Measurements from ENCODE around the gene MCC.

The MCC gene

GRCh38 chr5:113204525-113205161 is 283.6 kb downstream of the MCC start:
- DNase-seq (ENCODE audit: low read depth in 1 of 2, low spot score in 1 of 2), result no peak

- no peak for DNase-seq (ENCODE audit: low read depth in 1 of 2, low spot score in 1 of 2)
These were observed 284.3 kb downstream of the MCC start for GRCh38 chr5:113203916-113204315.

- DNase-seq (ENCODE audit: low read depth in 1 of 2, low spot score in 1 of 2), result no peak
These were observed 285.2 kb downstream of the MCC start for GRCh38 chr5:113202746-113203716.

- DNase-seq (ENCODE audit: low read depth in 1 of 2, low spot score in 1 of 2), result no peak
These were observed 286.0 kb downstream of the MCC start for GRCh38 chr5:113202287-113202686.

- no peak for DNase-seq (ENCODE audit: low read depth in 1 of 2, low spot score in 1 of 2)
These were observed 286.5 kb downstream of the MCC start for GRCh38 chr5:113201715-113202114.

- DNase-seq (ENCODE audit: low read depth in 1 of 2, low spot score in 1 of 2), result no peak
These were observed 288.9 kb downstream of the MCC start for GRCh38 chr5:113199122-113199905.

- DNase-seq (ENCODE audit: low read depth in 1 of 2, low spot score in 1 of 2), result no peak
These were observed 290.6 kb downstream of the MCC start for GRCh38 chr5:113197456-113198200.

- no peak for DNase-seq (ENCODE audit: low read depth in 1 of 2, low spot score in 1 of 2)
These were observed 292.5 kb downstream of the MCC start for GRCh38 chr5:113195771-113196170.

- no peak for DNase-seq (ENCODE audit: low read depth in 1 of 2, low spot score in 1 of 2)
These were observed 293.0 kb downstream of the MCC start for GRCh38 chr5:113195251-113195650.

- no peak for DNase-seq (ENCODE audit: low read depth in 1 of 2, low spot score in 1 of 2)
These were observed 293.7 kb downstream of the MCC start for GRCh38 chr5:113194591-113194990.

GRCh38 chr5:113194125-113194524 is 294.1 kb downstream of the MCC start:
- no peak for DNase-seq (ENCODE audit: low read depth in 1 of 2, low spot score in 1 of 2)

- no peak for DNase-seq (ENCODE audit: low read depth in 1 of 2, low spot score in 1 of 2)
These were observed 294.8 kb downstream of the MCC start for GRCh38 chr5:113193311-113193978.

GRCh38 chr5:113192541-113192940 is 295.7 kb downstream of the MCC start:
- no peak for DNase-seq (ENCODE audit: low read depth in 1 of 2, low spot score in 1 of 2)

GRCh38 chr5:113190347-113190746 is 297.9 kb downstream of the MCC start:
- DNase-seq (ENCODE audit: low read depth in 1 of 2, low spot score in 1 of 2), result no peak

GRCh38 chr5:113189291-113189690 is 299.0 kb downstream of the MCC start:
- DNase-seq (ENCODE audit: low read depth in 1 of 2, low spot score in 1 of 2), result no peak

- no peak for DNase-seq (ENCODE audit: low read depth in 1 of 2, low spot score in 1 of 2)
These were observed 299.8 kb downstream of the MCC start for GRCh38 chr5:113188436-113188835.

GRCh38 chr5:113187906-113188305 is 300.3 kb downstream of the MCC start:
- DNase-seq (ENCODE audit: low read depth in 1 of 2, low spot score in 1 of 2), result no peak

- no peak for DNase-seq (ENCODE audit: low read depth in 1 of 2, low spot score in 1 of 2)
These were observed 302.2 kb downstream of the MCC start for GRCh38 chr5:113186061-113186460.

GRCh38 chr5:113183694-113184093 is 304.6 kb downstream of the MCC start:
- no peak for DNase-seq (ENCODE audit: low read depth in 1 of 2, low spot score in 1 of 2)

- no peak for DNase-seq (ENCODE audit: low read depth in 1 of 2, low spot score in 1 of 2)
These were observed 305.5 kb downstream of the MCC start for GRCh38 chr5:113182658-113183344.

All from stimulated activated CD4-positive, alpha-beta T cell treated with anti-CD3 and anti-CD28 coated beads, Interleukin-15, amount 100 ng/mL, for 1 hour (primary cell).